Measurements from ENCODE around the gene ADGRG3.

GRCh38 chr16:57681950-57682728 lies 14.0 kb downstream of the ADGRG3 start:
- TF ChIP-seq CTCF (IDR thresholded peaks at IDR 0.05 in 2 of 3, conservative IDR thresholded peaks at IDR 0.05 in 1 of 3; ENCODE audit: borderline replicate concordance in 1 of 3, insufficient read depth in 1 of 3, low read depth in 2 of 3, low read length in 2 of 3) (no peak), MAX (IDR thresholded peaks at IDR 0.05) (no peak)

Measured in HCT116 (cell line).